HG02938 (cell line): Measurements from ENCODE around the gene PAX5.

Source experiments
- ATAC-seq: cut with Tn5 transposase; IDR thresholded peaks from one replicate; pipeline ENCODE4 v1.9.1; 2021; ENCODE audit warnings: mild to moderate bottlenecking, moderate library complexity; ENCODE audit not compliant: unreplicated experiment

PAX5 gene

DNA sequence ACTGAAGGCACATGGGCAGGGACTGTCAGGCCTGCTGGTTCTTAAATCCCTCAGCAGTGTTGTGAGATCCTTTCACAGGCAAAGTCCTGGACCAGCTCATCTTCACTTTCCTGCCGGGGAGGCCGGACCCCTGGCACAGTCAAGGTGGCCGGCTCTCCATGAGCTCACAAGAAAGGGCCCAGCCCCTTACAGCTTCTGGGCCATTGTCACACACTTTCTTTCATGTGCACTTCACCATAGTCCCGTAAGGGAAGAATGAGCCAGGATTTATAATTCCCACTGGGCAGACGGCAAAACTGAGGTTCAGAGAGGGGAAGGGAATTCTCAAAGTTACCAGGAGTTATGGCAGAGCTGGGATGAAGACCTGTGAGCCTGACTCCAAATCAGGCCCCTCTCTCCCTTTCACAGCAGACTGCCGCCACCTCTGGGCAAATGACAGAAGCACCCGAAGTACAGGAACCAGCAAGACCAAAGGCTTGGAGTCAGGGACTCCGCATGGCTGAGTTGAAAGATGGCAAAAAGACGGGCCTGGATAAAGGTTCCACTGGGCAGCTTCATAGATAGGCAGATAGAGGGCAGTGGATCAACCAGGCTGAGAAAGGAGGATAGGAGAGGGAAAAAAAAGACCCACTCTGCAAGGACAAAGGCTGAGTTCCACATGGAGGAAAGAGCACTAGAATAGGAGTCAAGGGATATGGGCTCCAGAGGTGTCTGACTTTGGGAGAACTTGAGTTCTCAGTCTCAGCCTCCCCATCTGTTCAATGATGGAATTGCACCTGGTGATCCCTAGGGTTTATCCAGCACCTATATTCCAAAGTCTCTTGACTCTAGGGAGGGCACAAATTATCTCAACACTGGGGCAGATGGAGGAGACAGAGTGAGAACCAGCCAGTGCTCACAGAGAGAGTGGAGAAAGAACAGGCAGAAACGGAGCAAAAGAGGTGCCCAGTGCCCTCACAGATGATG is 128.7 kb downstream of the PAX5 start:
- no peak for ATAC-seq

DNA sequence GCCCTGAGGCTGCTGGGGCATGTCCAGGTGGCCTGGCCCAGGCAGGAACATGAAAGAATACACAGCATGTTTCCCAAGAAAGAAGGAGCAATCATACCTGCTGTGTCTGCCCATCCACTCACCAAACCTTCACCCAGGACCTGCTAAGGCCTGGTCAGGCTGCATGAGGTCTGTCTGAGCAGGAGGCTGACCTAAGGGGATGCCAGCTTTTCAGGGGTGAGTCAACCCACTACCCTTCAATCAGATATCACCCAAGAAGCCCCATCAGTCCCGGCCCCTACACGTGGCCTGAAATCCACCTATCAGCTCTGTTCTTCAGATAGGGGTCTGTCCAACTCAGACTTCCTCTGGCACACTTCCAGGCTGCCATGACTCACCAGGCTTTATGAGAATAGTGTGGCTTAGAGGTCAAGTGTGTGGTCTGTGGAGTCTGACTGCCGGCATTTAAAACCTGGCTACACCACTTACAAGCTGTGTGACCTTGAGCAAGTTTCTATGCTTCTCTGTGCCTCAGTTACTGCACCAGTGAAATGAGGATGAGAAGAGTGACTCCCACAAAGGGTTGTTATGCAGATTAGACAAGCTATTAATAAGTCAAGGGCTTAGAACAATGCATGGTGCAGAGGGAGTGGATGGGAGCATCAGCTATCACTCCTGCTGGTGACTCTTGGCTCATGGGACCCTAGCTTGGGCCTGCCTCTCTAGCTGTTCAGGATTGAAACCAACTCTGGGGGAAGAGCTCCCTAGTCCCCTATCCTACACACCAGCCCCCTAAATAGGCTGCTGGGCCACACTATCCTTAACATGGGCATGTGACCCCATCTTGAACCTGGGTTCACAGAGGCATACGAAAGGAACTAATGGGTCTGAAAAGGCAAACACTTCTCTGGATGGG is 130.3 kb downstream of the PAX5 start:
- ATAC-seq, result peak; percentile 52

DNA sequence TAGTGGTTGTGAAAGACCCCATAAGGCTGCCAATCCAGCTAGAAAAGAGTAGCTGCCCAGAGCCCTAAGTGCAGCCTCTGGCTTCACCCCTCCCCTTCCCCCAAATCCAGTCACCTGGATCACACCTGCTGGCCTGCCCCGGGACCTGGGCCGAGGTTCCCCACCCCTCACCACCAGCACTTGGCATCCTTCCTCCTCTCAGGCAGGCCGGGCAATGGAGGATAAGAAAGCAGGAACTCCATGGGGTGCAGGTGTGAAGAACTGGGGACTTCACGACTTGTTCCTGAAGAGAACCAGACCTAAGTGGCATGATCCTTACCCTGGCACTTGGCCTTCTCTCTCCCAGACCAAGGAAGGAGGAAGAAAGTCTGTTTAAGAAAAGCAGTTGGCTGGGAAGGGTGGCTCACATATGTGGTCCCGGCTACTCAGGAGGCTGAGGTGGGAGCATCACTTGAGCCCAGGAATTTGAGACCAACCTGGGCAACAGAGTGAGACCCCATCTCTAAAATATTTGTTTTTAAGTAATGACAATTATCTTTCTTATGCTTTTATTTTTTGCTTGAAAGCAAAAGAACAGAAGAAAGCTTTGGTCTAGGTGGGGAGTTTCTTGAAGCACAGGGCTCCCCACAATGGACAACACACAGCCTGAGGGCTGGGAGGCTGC is 131.1 kb downstream of the PAX5 start:
- ATAC-seq, result no peak

GRCh38 chr9:36902080-36902716 is 131.9 kb downstream of the PAX5 start:
- ATAC-seq, result no peak

DNA sequence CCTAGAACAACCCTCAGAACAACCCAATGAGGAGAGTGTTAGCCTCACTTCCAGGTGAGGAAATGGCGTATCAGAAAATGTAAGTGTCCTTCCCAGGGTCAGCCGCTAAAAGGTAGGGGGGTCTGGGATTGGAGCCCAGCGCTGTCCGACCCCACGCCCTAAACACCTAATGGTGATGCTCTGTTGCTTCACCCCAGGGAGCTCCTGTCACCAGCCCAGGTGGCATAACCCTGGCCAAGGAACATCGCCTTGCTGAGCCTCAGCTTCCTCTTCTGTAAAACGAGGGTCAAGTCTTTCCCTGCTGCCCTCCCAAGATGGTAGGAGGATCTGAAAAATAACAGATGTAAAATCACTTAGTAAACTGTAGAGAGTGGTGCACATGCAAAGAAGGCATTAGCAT is 132.5 kb downstream of the PAX5 start:
- ATAC-seq, result no peak

- no peak for ATAC-seq
Observed at GRCh38 chr9:36900856-36901220, 133.2 kb downstream of the PAX5 start.

GRCh38 chr9:36900136-36900855 is 133.8 kb downstream of the PAX5 start:
- no peak for ATAC-seq

DNA sequence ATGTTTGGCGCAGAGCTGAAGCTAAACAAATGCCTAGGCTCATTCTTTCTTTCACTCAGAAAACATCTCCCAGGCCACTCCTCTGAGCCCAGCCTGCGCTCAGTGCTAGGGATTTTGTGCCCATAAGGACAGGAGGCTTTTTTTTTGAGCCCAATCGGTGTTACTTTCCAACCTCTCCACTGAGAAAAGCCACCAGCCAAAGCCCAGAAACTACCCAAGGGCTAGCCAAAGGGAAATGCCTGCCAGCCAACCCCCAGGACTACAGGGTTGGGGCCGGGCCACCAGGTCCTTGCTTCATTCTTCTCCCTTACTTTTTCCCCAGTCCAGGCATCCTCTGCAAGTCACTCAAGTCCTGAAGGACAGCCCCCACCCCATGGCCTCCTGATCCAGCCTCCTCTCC is 134.7 kb downstream of the PAX5 start:
- no peak for ATAC-seq

GRCh38 chr9:36898431-36899020 is 135.5 kb downstream of the PAX5 start:
- ATAC-seq, result no peak

DNA sequence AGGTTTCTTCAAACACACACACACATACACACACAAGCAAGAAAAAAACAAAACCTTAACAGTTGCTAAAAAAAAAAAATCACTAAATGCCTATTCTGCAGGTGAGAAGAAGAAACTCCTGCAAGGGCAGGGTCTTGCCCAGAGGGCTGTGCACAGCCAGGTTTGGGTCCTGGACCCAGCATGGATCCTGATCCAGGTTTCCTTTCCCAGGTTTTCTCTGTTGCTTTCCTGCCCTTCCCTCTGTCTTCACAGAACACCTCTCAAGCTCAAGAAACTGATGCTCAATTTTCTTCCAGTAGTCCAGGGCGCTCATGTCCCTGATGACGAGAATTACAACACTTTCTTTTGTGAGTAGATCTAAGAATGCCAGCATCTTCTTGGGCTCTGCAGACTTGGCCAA is 136.6 kb downstream of the PAX5 start:
- ATAC-seq, result no peak

DNA sequence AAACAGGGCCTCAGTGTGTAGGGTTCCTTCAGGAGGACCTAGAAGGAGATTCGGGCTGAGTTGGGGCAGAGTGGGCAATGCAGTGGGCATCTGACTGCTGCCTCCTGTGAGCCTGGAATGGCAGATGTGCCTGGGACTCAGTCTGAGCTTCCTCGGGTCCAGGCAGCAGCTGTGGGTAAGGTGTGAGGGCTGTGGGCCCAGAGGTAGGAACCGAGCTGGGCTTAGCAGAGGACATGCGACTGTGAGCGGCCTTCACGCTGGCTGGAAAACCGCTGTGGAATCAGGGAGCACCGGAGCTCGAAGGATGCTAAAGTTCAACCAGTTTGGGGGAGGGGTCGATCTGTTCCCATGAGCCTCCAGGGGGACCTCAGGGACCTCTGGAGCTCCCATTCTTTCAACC is 137.0 kb downstream of the PAX5 start:
- ATAC-seq, result no peak

DNA sequence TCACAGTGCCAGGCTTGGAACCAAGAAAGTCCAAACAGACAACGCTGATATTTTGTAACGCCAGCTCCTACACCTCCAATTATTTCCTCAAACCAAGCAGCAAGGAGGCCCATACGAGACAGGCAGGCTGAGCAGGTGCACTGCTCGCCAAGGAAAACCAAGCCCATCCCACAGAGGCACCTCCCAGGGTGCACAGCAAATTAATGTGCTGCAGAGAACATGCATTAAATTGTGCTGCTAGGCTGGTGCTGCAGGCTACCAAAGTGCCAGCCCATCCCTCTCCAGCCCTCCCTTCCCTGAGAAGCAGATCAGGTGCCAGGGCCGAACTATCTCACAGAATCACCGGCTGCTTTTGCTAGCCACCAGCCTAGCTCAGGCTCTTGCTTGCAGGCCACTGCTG is 137.8 kb downstream of the PAX5 start:
- no peak for ATAC-seq

- ATAC-seq, result no peak
Observed at GRCh38 chr9:36895744-36896260, 138.3 kb downstream of the PAX5 start.

GRCh38 chr9:36894695-36895310 is 139.3 kb downstream of the PAX5 start:
- ATAC-seq, result no peak

DNA sequence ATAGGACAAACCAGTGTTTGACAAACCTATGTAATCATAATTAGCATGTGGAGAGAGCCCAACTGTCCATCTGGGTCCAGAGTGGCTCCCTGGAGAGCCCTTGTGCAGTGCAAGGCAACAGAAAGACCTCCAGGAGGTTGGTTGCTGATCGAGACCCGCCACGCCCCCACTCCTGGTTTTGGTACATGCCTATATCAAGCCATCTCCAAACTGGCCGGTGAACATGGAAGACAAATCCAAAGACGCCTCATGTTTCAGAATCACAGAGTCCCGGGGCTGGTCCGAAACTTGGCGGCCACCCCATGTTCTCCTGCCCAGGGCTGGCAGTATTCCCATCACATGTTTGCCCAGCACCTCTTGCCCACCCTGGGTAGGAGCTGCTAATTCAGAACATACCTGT is 140.2 kb downstream of the PAX5 start:
- ATAC-seq, result no peak

- no peak for ATAC-seq
Observed at GRCh38 chr9:36893184-36893583, 140.9 kb downstream of the PAX5 start.

- ATAC-seq, result no peak
Observed at GRCh38 chr9:36892279-36892678, 141.8 kb downstream of the PAX5 start.

DNA sequence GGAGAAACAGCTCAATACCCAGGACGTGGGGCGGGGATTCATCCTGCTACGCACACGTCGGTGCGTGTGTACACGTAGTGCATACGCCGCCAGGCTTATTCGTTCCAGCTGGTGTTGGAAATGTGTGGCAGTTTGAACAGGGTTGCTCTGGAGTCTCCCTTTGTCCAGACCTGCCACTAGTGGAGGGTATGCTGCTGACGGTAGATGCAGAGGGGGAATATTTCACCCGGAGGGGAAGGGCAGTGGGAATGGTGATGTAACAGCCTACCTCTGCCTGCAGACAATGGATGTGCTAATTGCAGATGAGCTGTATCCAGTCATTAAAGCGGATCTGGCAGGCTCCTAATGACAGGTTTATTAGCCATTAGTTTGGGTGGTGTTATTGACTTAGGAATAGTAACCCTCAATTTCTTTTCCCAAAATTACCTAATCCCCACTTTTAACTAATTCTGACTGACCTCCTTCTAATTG is 142.7 kb downstream of the PAX5 start:
- no peak for ATAC-seq

GRCh38 chr9:36889844-36890243 is 144.2 kb downstream of the PAX5 start:
- ATAC-seq, result no peak
